Osteoblast (primary cell): ENCODE data around the gene EMP1. TPM values are rescaled to one million over a fixed set of nuclear protein-coding genes. Genes with fewer than 3 reads are reported as not detected.

Experiments used
- DNase-seq: peaks from one replicate; pipeline ENCODE4 v3.0.0; 2011; ENCODE audit warnings: low spot score, mixed read lengths; ENCODE audit not compliant: insufficient read length; ENCODE audit errors: missing footprints
- H2AFZ ChIP-seq: 2 replicates; pipeline ENCODE4 v1.6.0; 2011; ENCODE audit warnings: mild to moderate bottlenecking, low read length
- H3K27ac ChIP-seq: 2 replicates; pipeline ENCODE4 v1.5.1; 2011; ENCODE audit warnings: mild to moderate bottlenecking, low read depth, low read length, moderate library complexity
- H3K27me3 ChIP-seq: 2 replicates; pipeline ENCODE4 v1.6.0; 2012; ENCODE audit warnings: mild to moderate bottlenecking, control low read depth, inconsistent platforms, low read length, moderate library complexity; ENCODE audit not compliant: insufficient read depth
- H3K36me3 ChIP-seq: 2 replicates; pipeline ENCODE4 v1.5.1; 2011; ENCODE audit warnings: mild to moderate bottlenecking, low read length, control low read depth, moderate library complexity; ENCODE audit not compliant: insufficient read depth
- H3K4me1 ChIP-seq: 2 replicates; pipeline ENCODE4 v1.5.1; 2011; ENCODE audit warnings: mild to moderate bottlenecking, low read length, control low read depth, moderate library complexity; ENCODE audit not compliant: insufficient read depth
- H3K4me2 ChIP-seq: 2 replicates; pipeline ENCODE4 v1.6.0; 2011; ENCODE audit warnings: mild to moderate bottlenecking, low read length; ENCODE audit not compliant: insufficient read depth
- H3K4me3 ChIP-seq: fragments of 200-600 bp; sonication (generic); 3 replicates; pipeline ENCODE4 v1.5.1; 2012; ENCODE audit warnings: mild to moderate bottlenecking, low read length, inconsistent platforms; ENCODE audit not compliant: insufficient read depth
- H3K79me2 ChIP-seq: 2 replicates; pipeline ENCODE4 v1.6.0; 2012; ENCODE audit warnings: mild to moderate bottlenecking, low read length, control low read depth, inconsistent platforms; ENCODE audit not compliant: insufficient read depth
- H3K9me3 ChIP-seq: 2 replicates; pipeline ENCODE4 v1.5.1; 2011; ENCODE audit warnings: low read depth, low read length, control low read depth
- H4K20me1 ChIP-seq: 2 replicates; pipeline ENCODE4 v1.6.0; 2012; ENCODE audit warnings: mild to moderate bottlenecking, low read length, control low read depth; ENCODE audit not compliant: insufficient read depth
- total RNA-seq: library from RNA; depleted of rRNA; stranded (reverse); fragments of >200 nt; gene quantifications from 2 replicates; pipeline ENCODE4 v1.2.3, GENCODE V29; 2012
- TF ChIP-seq, protein P1 (sequence below): IDR thresholded peaks from 2 replicates; pipeline ENCODE4 v1.5.1; 2011; ENCODE audit warnings: mild to moderate bottlenecking, low read depth, low read length, moderate library complexity; ENCODE audit errors: extremely low read depth

The EMP1 gene
- 106 and 114 TPM in 2 replicates for total RNA-seq

DNA sequence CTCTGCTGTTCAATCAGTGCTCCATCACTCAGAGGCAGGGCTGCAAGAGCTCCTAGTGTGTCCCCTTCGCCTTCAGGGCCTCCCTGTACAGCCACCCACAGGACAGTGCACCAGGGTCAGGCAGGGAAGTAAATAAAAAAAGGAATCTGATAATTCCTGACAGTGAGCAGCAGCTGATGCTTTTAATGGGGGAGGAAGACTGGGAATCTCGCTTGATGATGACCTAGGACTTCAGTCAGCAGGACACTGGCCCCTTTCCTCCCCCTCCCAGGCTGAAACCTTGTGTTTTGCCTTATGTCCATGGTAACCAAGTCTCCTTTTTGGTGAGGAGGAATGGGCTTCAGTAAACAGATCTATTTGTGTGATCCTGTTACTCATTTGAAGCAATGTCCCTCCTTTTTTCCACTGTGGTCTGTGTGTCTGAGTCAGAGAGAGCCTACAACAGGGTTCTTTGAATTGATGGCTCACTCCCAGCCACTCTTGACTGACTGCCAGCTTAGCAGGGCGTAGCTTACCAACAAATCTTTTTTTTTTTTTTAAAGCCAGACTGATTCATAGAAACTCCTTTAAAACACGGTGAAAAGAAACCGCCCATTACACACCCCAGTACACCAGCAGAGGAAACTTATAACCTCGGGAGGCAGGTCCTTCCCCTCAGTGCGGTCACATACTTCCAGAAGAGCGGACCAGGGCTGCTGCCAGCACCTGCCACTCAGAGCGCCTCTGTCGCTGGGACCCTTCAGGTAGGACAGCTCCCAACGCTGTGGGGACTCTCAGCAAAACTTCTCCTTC, at the start of gene EMP1:
TSS of gene EMP1 (plus strand) at position 597 of the 792 bp plus-strand sequence. CDS start 14,785 bp downstream, outside the sequence.
- H3K4me1 ChIP-seq, result peaks cover 53% of the 10 kb centered on the region

GRCh38 chr12:13147688-13148484, 48.6 kb upstream of the EMP1 start:
- no peak for DNase-seq

More for the DNA sequence above, at the start of gene EMP1:
- peak within 1 kb of the TSS; percentile 98 for H3K27ac ChIP-seq
- TF ChIP-seq, protein P1, sequence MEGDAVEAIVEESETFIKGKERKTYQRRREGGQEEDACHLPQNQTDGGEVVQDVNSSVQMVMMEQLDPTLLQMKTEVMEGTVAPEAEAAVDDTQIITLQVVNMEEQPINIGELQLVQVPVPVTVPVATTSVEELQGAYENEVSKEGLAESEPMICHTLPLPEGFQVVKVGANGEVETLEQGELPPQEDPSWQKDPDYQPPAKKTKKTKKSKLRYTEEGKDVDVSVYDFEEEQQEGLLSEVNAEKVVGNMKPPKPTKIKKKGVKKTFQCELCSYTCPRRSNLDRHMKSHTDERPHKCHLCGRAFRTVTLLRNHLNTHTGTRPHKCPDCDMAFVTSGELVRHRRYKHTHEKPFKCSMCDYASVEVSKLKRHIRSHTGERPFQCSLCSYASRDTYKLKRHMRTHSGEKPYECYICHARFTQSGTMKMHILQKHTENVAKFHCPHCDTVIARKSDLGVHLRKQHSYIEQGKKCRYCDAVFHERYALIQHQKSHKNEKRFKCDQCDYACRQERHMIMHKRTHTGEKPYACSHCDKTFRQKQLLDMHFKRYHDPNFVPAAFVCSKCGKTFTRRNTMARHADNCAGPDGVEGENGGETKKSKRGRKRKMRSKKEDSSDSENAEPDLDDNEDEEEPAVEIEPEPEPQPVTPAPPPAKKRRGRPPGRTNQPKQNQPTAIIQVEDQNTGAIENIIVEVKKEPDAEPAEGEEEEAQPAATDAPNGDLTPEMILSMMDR, result no peak
- H3K27me3 ChIP-seq, result no peaks in the 10 kb centered on the region
- H3K4me3 ChIP-seq, result peak within 1 kb of the TSS; percentile 88
- H3K79me2 ChIP-seq, result peaks cover 47% of the 10 kb centered on the region
- H2AFZ ChIP-seq, result no peak within 1 kb of the TSS
- no peaks in the 10 kb centered on the region for H3K36me3 ChIP-seq
- no peaks in the 10 kb centered on the region for H3K9me3 ChIP-seq
- DNase-seq, result peak; percentile 81
- no peaks in the 10 kb centered on the region for H4K20me1 ChIP-seq
- H3K4me2 ChIP-seq, result peak within 1 kb of the TSS; percentile 94

DNA sequence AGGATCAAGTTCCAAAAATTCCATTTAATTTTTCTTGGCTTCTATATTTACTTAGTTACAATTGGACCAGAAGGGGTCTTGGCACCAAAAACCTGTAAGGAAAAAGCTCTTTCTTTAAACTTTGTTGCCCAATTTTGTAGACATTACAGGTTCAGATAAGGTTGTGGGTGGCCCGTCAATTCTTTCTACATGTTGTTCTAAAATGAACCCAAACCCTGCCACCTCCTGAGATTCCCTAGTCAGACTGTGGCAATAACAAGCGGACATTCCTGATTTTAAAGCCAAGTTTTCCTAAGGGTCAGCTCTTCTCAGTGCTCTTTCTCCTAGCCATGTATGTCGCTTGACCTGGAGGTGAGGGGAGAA, 48.1 kb upstream of the EMP1 start:
- H3K4me2 ChIP-seq, result no peak overlapping the region
- no peak overlapping the region for H2AFZ ChIP-seq
- H3K36me3 ChIP-seq, result no peaks in the 10 kb centered on the region
- no peaks in the 10 kb centered on the region for H3K79me2 ChIP-seq
- DNase-seq, result no peak
- H3K4me3 ChIP-seq, result no peak overlapping the region
- H3K9me3 ChIP-seq, result no peaks in the 10 kb centered on the region
- no peaks in the 10 kb centered on the region for H3K27me3 ChIP-seq
- no peak overlapping the region for H3K27ac ChIP-seq
- H4K20me1 ChIP-seq, result no peaks in the 10 kb centered on the region
- TF ChIP-seq, protein P1, result no peak
- H3K4me1 ChIP-seq, result peaks cover 5% of the 10 kb centered on the region

More at GRCh38 chr12:13147688-13148484, 48.6 kb upstream of the EMP1 start:
- Histone ChIP-seq H3K4me1 (peaks cover 4% of the 10 kb centered on the region), H3K36me3 (no peaks in the 10 kb centered on the region), H3K27me3 (no peaks in the 10 kb centered on the region), H3K4me2 (no peak overlapping the region), H3K4me3 (no peak overlapping the region), H3K9me3 (no peaks in the 10 kb centered on the region), H4K20me1 (no peaks in the 10 kb centered on the region), H2AFZ (no peak overlapping the region), H3K27ac (no peak overlapping the region), H3K79me2 (no peaks in the 10 kb centered on the region)
- TF ChIP-seq, protein P1, result no peak

GRCh38 chr12:13149411-13149810, 47.1 kb upstream of the EMP1 start:
- TF ChIP-seq, protein P1, result no peak
- no peaks in the 10 kb centered on the region for H3K9me3 ChIP-seq
- no peak overlapping the region for H3K4me2 ChIP-seq
- peaks cover 14% of the 10 kb centered on the region for H3K4me1 ChIP-seq
- H3K36me3 ChIP-seq, result no peaks in the 10 kb centered on the region
- no peaks in the 10 kb centered on the region for H3K79me2 ChIP-seq
- no peak for DNase-seq
- no peaks in the 10 kb centered on the region for H3K27me3 ChIP-seq
- no peak overlapping the region for H3K4me3 ChIP-seq
- H3K27ac ChIP-seq, result no peak overlapping the region
- no peaks in the 10 kb centered on the region for H4K20me1 ChIP-seq
- no peak overlapping the region for H2AFZ ChIP-seq
